ENCODE data around the gene NSUN3.
"Not testable (repeated sequence)": the region's sequence is repeated elsewhere in the genome, so short reads cannot be mapped to it uniquely, and the experiment has no call there.

Gene NSUN3

DNA sequence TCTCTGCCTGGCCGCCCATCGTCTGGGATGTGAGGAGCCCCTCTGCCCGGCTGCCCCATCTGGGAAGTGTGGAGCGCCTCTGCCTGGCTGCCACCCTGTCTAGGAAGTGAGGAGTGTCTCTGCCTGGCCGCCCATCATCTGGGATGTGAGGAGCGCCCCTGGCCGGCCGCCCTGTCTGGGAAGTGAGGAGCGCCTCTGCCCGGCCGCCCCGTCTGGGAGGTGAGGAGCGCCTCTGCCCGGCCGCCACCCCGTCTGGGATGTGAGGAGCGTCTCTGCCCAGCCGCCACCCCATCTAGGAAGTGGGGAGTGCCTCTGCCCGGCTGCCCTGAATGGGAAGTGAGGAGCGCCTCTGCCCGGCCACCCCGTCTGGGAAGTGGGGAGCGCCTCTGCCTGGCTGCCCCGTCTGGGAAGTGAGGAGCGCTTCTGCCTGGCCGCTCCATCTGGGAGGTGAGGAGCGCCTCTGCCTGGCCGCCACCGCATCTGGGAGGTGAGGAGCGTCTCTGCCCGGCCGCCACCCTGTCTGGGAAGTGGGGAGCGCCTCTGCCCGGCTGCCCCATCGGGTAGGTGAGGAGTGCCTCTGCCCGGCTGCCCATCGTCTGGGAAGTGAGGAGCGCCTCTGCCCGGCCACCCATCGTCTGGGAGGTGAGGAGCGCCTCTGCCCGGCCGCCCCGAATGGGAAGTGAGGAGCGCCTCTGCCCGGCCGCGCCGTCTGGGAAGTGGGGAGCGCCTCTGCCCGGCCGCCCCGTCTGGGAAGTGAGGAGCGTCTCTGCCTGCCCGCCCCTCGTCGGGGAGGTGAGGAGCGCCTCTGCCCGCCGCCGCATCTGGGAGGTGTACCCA, 18.5 kb upstream of the NSUN3 start:
- DNase-seq; H3K27ac ChIP-seq (ENCODE audit: insufficient read depth, low read length, poor library complexity, severe bottlenecking); H3K9me3 ChIP-seq (ENCODE audit: control insufficient read depth, low read length); H3K36me3 ChIP-seq (ENCODE audit: control insufficient read depth, insufficient read depth, low read length); H3K27me3 ChIP-seq (replicated peaks; ENCODE audit: control insufficient read depth, insufficient read depth, low read length, poor library complexity, severe bottlenecking); H3K4me1 ChIP-seq (ENCODE audit: control insufficient read depth, insufficient read depth, low read length, poor library complexity, severe bottlenecking); H3K4me3 ChIP-seq (ENCODE audit: insufficient read depth, low read depth, low read length, poor library complexity, severe bottlenecking): not testable (repeated sequence)

GRCh38 chr3:94046533-94046932, 16.3 kb upstream of the NSUN3 start:
- peaks cover 5% of the 10 kb centered on the region for H3K36me3 ChIP-seq (ENCODE audit: control insufficient read depth, insufficient read depth, low read length)
- no peak for DNase-seq
- H3K27me3 ChIP-seq (replicated peaks; ENCODE audit: control insufficient read depth, insufficient read depth, low read length, poor library complexity, severe bottlenecking), result no peaks in the 10 kb centered on the region
- no peak overlapping the region for H3K27ac ChIP-seq (ENCODE audit: insufficient read depth, low read length, poor library complexity, severe bottlenecking)
- no peaks in the 10 kb centered on the region for H3K4me1 ChIP-seq (ENCODE audit: control insufficient read depth, insufficient read depth, low read length, poor library complexity, severe bottlenecking)
- H3K9me3 ChIP-seq (ENCODE audit: control insufficient read depth, low read length), result no peaks in the 10 kb centered on the region
- no peak overlapping the region for H3K4me3 ChIP-seq (ENCODE audit: insufficient read depth, low read depth, low read length, poor library complexity, severe bottlenecking)

- Histone ChIP-seq H3K27me3 (replicated peaks; ENCODE audit: control insufficient read depth, insufficient read depth, low read length, poor library complexity, severe bottlenecking) (no peaks in the 10 kb centered on the region), H3K4me3 (ENCODE audit: insufficient read depth, low read depth, low read length, poor library complexity, severe bottlenecking) (no peak overlapping the region), H3K36me3 (ENCODE audit: control insufficient read depth, insufficient read depth, low read length) (peaks cover 4% of the 10 kb centered on the region), H3K4me1 (ENCODE audit: control insufficient read depth, insufficient read depth, low read length, poor library complexity, severe bottlenecking) (no peaks in the 10 kb centered on the region), H3K9me3 (ENCODE audit: control insufficient read depth, low read length) (no peaks in the 10 kb centered on the region), H3K27ac (ENCODE audit: insufficient read depth, low read length, poor library complexity, severe bottlenecking) (no peak overlapping the region)
- DNase-seq, result no peak
Observed at GRCh38 chr3:94049267-94049666, 13.6 kb upstream of the NSUN3 start.

GRCh38 chr3:94050546-94050945, 12.3 kb upstream of the NSUN3 start:
- no peak for DNase-seq
- Histone ChIP-seq H3K4me1 (ENCODE audit: control insufficient read depth, insufficient read depth, low read length, poor library complexity, severe bottlenecking) (no peaks in the 10 kb centered on the region), H3K9me3 (ENCODE audit: control insufficient read depth, low read length) (no peaks in the 10 kb centered on the region), H3K36me3 (ENCODE audit: control insufficient read depth, insufficient read depth, low read length) (no peaks in the 10 kb centered on the region), H3K27ac (ENCODE audit: insufficient read depth, low read length, poor library complexity, severe bottlenecking) (no peak overlapping the region), H3K4me3 (ENCODE audit: insufficient read depth, low read depth, low read length, poor library complexity, severe bottlenecking) (no peak overlapping the region), H3K27me3 (replicated peaks; ENCODE audit: control insufficient read depth, insufficient read depth, low read length, poor library complexity, severe bottlenecking) (no peaks in the 10 kb centered on the region)

DNA sequence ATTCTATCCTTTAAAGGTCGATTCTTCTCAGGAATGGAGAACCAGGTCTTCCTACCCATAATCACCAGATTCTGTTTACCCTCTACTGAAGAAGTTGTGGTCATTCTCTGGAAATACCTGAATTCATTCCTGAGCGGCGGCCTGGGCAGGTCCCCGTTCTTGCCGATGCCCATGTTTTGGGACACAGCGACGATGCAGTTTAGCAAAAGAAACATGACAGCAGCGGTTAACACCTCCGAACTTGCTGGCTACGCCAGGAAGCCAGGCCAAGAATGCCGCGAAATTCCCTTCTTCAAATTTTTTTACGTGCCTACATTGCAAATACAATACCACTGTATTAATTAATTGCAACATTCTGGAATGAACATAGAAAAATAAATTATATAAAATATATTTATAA, 1.6 kb upstream of the NSUN3 start:
- H3K27ac ChIP-seq (ENCODE audit: insufficient read depth, low read length, poor library complexity, severe bottlenecking), result no peak overlapping the region
- no peaks in the 10 kb centered on the region for H3K27me3 ChIP-seq (replicated peaks; ENCODE audit: control insufficient read depth, insufficient read depth, low read length, poor library complexity, severe bottlenecking)
- no peaks in the 10 kb centered on the region for H3K36me3 ChIP-seq (ENCODE audit: control insufficient read depth, insufficient read depth, low read length)
- no peak overlapping the region for H3K4me3 ChIP-seq (ENCODE audit: insufficient read depth, low read depth, low read length, poor library complexity, severe bottlenecking)
- peaks cover 9% of the 10 kb centered on the region for H3K4me1 ChIP-seq (ENCODE audit: control insufficient read depth, insufficient read depth, low read length, poor library complexity, severe bottlenecking)
- H3K9me3 ChIP-seq (ENCODE audit: control insufficient read depth, low read length), result no peaks in the 10 kb centered on the region
- DNase-seq, result no peak

DNA sequence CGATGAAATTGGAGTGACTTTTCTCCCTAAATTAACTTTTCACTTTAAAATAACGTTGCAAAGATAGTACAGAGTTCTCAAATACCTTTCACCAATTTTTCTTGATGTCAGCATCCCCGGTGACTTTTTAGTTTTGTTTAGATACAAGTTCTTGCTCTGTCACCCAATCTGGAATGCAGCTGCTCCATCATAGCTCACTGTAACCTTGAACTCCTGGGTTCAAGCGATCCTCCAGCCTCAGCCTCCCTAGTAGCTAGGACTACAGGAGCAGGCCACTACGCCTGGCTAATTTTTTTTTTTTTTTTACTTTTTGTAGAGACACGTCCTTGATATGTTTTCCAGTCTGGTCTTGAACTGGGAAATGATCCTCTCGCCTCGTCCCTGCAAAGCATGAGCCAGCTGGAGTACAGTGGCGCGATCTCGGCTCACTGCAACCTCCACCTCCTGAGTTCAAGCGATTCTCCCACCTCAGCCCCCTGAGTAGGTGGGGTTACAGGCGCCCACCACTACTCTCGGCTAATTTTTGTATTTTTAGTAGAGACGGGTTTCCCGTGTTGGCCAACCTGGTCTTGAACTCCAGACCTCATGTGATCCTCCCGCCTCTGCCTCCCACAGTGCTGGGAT, 747 bp downstream of the NSUN3 start:
- Histone ChIP-seq H3K4me3 (ENCODE audit: insufficient read depth, low read depth, low read length, poor library complexity, severe bottlenecking) (peak overlapping the region; percentile 89), H3K27me3 (replicated peaks; ENCODE audit: control insufficient read depth, insufficient read depth, low read length, poor library complexity, severe bottlenecking) (no peaks in the 10 kb centered on the region), H3K27ac (ENCODE audit: insufficient read depth, low read length, poor library complexity, severe bottlenecking) (peak overlapping the region; percentile 95), H3K9me3 (ENCODE audit: control insufficient read depth, low read length) (no peaks in the 10 kb centered on the region), H3K36me3 (ENCODE audit: control insufficient read depth, insufficient read depth, low read length) (no peaks in the 10 kb centered on the region), H3K4me1 (ENCODE audit: control insufficient read depth, insufficient read depth, low read length, poor library complexity, severe bottlenecking) (peaks cover 9% of the 10 kb centered on the region)
- DNase-seq, result no peak

DNA sequence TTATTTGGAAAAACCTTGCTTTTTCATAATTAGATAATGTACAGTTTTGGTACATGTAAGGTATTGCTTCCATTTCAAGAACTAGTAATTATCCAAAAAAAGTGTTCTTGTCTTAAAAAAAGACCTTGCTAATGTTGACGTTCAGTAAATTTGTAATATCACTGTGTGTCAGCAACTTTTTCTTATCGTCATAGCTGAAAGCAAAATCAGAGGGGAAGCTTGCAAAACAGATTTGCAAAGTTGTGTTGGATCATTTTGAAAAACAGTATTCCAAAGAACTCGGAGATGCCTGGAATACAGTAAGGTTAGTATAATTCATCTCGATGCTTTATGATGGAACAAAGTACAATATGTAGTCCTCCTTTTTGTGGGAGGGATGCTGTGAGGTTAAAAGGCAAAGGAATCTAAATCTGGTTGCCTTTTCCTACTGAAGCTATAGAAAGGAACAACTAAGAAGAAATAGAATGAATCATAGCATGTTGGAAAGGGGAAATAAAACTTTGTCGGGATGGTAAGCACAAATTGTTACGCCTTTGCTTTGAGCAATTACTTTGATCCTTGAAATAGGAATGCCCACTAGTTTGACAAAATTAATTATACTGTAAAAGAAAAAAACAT, 1.5 kb downstream of the NSUN3 start:
- Histone ChIP-seq H3K36me3 (ENCODE audit: control insufficient read depth, insufficient read depth, low read length) (no peaks in the 10 kb centered on the region), H3K4me1 (ENCODE audit: control insufficient read depth, insufficient read depth, low read length, poor library complexity, severe bottlenecking) (peaks cover 9% of the 10 kb centered on the region), H3K27me3 (replicated peaks; ENCODE audit: control insufficient read depth, insufficient read depth, low read length, poor library complexity, severe bottlenecking) (no peaks in the 10 kb centered on the region), H3K9me3 (ENCODE audit: control insufficient read depth, low read length) (no peaks in the 10 kb centered on the region), H3K4me3 (ENCODE audit: insufficient read depth, low read depth, low read length, poor library complexity, severe bottlenecking) (no peak overlapping the region), H3K27ac (ENCODE audit: insufficient read depth, low read length, poor library complexity, severe bottlenecking) (no peak overlapping the region)
- DNase-seq, result no peak

DNA sequence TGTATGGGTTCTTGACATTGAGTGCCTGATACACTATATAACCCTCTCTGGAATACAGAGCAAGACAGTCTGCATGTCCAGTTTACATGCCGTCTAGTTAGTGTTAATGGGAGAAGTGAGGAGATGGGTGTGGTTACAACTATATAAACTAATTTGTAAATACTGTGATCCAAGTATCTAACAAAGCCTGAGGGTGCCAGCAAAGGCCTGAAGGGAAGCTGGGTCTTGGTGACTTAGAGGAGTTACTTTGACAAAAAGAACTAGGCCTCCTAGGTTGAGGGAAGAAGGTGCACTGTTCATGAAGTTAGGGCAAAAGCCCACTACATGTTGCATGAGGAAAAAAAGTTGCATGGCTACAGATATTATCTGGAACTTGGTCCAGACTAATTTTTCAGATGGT, 2.3 kb downstream of the NSUN3 start:
- no peak for DNase-seq
- H3K36me3 ChIP-seq (ENCODE audit: control insufficient read depth, insufficient read depth, low read length), result no peaks in the 10 kb centered on the region
- H3K4me3 ChIP-seq (ENCODE audit: insufficient read depth, low read depth, low read length, poor library complexity, severe bottlenecking), result no peak overlapping the region
- H3K9me3 ChIP-seq (ENCODE audit: control insufficient read depth, low read length), result no peaks in the 10 kb centered on the region
- H3K27me3 ChIP-seq (replicated peaks; ENCODE audit: control insufficient read depth, insufficient read depth, low read length, poor library complexity, severe bottlenecking), result no peaks in the 10 kb centered on the region
- peaks cover 9% of the 10 kb centered on the region for H3K4me1 ChIP-seq (ENCODE audit: control insufficient read depth, insufficient read depth, low read length, poor library complexity, severe bottlenecking)
- no peak overlapping the region for H3K27ac ChIP-seq (ENCODE audit: insufficient read depth, low read length, poor library complexity, severe bottlenecking)

GRCh38 chr3:94065819-94066480, 3.1 kb downstream of the NSUN3 start:
- Histone ChIP-seq H3K36me3 (ENCODE audit: control insufficient read depth, insufficient read depth, low read length) (no peaks in the 10 kb centered on the region), H3K4me1 (ENCODE audit: control insufficient read depth, insufficient read depth, low read length, poor library complexity, severe bottlenecking) (peaks cover 9% of the 10 kb centered on the region), H3K9me3 (ENCODE audit: control insufficient read depth, low read length) (no peaks in the 10 kb centered on the region), H3K27ac (ENCODE audit: insufficient read depth, low read length, poor library complexity, severe bottlenecking) (no peak overlapping the region), H3K27me3 (replicated peaks; ENCODE audit: control insufficient read depth, insufficient read depth, low read length, poor library complexity, severe bottlenecking) (no peaks in the 10 kb centered on the region), H3K4me3 (ENCODE audit: insufficient read depth, low read depth, low read length, poor library complexity, severe bottlenecking) (no peak overlapping the region)
- no peak for DNase-seq

All from effector memory CD4-positive, alpha-beta T cell (primary cell).